GM12801 (cell line): ENCODE data around the gene PHF12.

Experiments used
- TF ChIP-seq, protein P1 (sequence below): IDR thresholded peaks from one replicate; pipeline ENCODE4 v1.5.1; 2011; ENCODE audit warnings: control low read depth; ENCODE audit not compliant: insufficient read length; ENCODE audit errors: extremely low read depth

PHF12 gene

DNA sequence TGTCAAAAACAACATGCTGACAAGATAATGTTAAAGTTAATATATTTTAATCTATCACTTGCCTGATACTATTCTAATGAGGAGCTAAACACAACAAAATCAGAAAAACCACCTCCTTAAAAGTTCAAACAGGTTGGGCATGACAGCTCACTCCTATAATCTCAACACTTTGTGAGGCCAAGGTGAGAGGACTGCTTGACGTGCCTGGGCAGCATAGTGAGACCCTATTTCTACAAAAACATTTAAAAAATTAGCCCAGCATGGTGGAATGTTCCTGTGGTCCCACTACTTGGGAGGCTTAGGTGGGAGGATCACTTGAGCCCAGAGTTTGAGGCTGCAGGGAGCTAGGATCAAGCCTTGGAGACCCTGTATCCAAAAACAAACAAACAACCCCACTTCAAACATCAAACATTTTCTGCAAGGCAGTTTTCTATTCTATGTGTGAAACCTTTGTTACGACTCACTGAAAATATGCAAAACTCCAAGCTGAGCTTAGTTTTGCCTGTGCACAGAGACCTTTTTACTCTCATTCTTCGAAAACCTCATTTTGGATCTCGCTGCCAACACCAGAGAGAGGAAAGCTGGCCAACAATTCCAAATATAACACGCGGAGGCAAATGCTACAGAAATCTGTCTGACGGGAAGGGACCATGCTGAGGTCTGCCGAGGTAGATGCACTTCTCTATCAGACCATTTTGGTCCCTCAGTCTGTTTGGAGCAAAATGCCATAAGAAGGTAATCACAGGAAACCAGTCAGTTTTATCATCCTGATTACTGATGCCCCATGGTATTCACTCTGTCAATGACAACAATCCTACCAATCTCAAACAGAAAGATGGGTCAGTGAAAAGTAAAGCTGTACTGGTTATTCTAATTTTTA, 6.2 kb downstream of the PHF12 start:
- TF ChIP-seq, protein P1, sequence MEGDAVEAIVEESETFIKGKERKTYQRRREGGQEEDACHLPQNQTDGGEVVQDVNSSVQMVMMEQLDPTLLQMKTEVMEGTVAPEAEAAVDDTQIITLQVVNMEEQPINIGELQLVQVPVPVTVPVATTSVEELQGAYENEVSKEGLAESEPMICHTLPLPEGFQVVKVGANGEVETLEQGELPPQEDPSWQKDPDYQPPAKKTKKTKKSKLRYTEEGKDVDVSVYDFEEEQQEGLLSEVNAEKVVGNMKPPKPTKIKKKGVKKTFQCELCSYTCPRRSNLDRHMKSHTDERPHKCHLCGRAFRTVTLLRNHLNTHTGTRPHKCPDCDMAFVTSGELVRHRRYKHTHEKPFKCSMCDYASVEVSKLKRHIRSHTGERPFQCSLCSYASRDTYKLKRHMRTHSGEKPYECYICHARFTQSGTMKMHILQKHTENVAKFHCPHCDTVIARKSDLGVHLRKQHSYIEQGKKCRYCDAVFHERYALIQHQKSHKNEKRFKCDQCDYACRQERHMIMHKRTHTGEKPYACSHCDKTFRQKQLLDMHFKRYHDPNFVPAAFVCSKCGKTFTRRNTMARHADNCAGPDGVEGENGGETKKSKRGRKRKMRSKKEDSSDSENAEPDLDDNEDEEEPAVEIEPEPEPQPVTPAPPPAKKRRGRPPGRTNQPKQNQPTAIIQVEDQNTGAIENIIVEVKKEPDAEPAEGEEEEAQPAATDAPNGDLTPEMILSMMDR, result no peak

DNA sequence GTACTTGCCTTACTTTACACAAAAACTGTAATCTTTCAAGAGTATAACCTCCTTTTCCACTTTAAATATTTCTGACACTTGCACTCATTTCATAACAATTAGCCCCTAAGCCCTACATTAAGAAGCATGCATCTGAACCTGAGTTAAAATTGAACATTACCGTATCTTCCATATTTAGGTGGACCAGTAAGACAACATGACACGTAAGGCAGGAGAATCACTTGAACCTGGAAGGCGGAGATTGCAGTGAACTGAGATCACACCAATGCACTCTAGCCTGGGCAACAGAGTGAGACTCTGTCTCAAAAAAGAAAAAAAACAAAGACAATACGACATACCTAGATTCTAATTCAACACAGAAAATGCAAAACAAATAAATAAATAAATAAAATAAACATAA, 7.0 kb downstream of the PHF12 start:
- TF ChIP-seq, protein P1, result no peak

DNA sequence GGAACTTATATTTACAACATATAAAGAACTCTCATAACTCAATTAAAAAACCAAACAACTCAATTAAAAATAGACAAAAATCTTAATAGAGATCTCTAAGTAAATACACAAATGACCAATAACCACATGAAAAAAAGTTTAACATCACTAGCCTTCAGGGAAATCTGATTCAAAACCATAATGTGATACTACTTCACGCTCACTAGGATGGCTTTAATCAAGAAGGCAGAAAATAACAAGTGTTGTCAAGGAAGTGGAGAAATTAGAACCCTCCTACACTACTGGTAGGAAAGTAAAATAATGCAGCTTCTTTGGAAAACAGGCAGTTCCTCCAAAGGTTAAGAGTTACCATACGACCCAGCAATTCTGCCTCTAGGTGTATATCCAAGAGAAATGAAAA, 8.4 kb downstream of the PHF12 start:
- TF ChIP-seq, protein P1, result no peak

DNA sequence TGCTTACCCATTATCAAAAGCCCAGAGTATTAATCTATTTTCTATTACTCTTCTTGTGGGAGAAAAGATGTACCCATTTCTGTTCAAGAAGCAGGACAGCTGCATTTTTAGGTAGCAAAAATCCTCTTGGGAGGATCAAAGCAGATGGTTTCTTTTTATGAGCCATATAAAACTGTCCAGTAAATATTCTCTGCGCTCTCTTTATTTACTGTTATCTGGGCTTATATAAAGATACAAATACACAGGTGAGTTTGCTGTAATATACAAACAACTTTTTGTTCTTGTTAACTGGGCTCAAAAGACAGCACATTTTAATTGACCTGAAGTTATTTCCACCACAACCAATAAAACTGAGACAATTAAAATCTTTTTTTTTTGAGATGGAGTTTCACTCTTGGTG, 10.1 kb downstream of the PHF12 start:
- TF ChIP-seq, protein P1, result no peak

DNA sequence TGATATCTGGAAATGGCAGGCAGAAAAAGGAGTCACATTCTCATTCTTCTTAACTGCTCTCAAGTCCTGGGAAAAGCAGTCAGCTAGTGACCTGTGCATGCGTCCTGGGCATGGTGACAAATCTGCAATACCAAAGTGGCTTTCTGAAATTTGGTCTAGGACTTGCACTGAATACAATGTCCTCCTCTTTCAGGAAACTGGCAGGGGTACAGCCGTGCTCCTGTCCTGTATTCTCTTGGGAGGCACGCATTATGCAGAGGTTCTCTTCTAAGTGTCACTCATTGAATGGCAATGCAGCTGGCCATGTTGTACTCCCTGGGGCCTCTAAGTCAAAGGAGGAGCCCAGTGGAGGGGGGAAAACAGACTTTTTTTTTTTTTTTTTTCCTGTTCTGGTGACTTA, 10.6 kb downstream of the PHF12 start:
- TF ChIP-seq, protein P1, result no peak

DNA sequence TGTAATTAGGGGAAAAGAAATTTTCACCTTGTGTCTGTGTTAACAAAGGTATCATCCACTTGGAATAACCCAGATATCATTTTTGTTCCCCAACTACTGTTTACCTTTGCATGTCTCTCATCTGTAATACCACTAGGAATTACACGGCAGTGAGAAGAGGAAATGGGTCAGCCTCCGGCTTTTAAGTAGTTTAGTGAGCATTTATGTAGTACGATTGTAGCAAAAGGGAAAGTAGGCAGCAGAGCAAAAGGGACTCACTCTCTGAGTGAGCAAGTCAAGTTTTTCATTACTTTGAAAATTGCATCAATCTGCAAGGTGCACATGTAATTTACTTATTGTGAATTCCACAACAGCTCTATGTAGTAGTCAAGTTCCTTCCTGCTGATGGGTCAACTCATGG, 11.2 kb downstream of the PHF12 start:
- TF ChIP-seq, protein P1, result no peak

DNA sequence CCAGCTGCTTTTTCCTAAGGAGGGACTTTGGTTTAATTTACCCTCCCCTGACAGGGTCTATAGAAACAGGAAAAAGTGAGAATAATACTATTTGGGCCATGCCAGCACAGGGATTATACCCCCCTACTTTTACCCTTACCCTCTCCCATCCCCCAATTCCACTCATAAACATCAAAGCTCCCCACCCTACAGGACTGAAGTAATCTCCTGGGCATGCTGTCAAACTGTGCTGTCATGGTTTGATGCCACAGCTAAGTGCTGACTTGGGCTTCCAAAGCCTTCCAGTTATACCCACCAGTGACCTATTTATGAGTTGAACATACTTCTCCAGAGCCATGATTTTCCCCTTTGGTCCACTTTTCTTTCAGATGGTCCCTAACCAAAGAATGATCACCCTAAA, 12.8 kb downstream of the PHF12 start:
- TF ChIP-seq, protein P1, result no peak
